WERI-Rb-1 (cell line): ENCODE measurements around the gene FAS.

Experiments
- DNase-seq: peaks from one replicate; pipeline ENCODE4 v3.0.0-alpha.2; 2020
- H3K27ac ChIP-seq: fragments of 250-450 bp; sonication (Bioruptor Pico); 2 replicates; pipeline ENCODE4 v1.5.1; 2020; ENCODE audit warnings: mild to moderate bottlenecking, moderate library complexity
- H3K27me3 ChIP-seq: fragments of 250-450 bp; sonication (Bioruptor Pico); 2 replicates; pipeline ENCODE4 v1.5.1; 2021; ENCODE audit warnings: mild to moderate bottlenecking, low read depth, moderate library complexity; ENCODE audit not compliant: insufficient read depth, severe bottlenecking
- H3K36me3 ChIP-seq: fragments of 250-450 bp; sonication (Bioruptor Pico); 2 replicates; pipeline ENCODE4 v1.5.1; 2020; ENCODE audit warnings: mild to moderate bottlenecking, moderate library complexity
- H3K4me3 ChIP-seq: 2 replicates; pipeline ENCODE4 v1.5.1; 2011; ENCODE audit warnings: low read depth, mild to moderate bottlenecking, control low read depth, low read length
- H3K9me3 ChIP-seq: fragments of 250-450 bp; sonication (Bioruptor Pico); 2 replicates; pipeline ENCODE4 v1.5.1; 2021; ENCODE audit warnings: mild to moderate bottlenecking, moderate library complexity; ENCODE audit not compliant: severe bottlenecking
- TF ChIP-seq, protein P1 (sequence below): IDR thresholded peaks from 2 replicates; pipeline ENCODE4 v1.5.1; 2011; ENCODE audit warnings: low read depth, mild to moderate bottlenecking, control low read depth, inconsistent platforms, low read length

FAS gene

DNA sequence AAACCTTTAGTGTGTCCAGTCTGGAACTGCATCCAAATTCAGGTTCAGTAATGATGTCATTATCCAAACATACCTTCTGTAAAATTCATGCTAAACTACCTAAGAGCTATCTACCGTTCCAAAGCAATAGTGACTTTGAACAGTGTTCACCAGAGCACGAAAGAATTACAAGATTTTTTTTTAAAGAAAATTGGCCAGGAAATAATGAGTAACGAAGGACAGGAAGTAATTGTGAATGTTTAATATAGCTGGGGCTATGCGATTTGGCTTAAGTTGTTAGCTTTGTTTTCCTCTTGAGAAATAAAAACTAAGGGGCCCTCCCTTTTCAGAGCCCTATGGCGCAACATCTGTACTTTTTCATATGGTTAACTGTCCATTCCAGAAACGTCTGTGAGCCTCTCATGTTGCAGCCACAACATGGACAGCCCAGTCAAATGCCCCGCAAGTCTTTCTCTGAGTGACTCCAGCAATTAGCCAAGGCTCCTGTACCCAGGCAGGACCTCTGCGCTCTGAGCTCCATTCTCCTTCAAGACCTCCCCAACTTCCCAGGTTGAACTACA, 694 bp upstream of the FAS start:
- Histone ChIP-seq H3K9me3 (no peaks in the 10 kb centered on the region), H3K4me3 (no peak overlapping the region), H3K27ac (no peak overlapping the region), H3K36me3 (no peaks in the 10 kb centered on the region), H3K27me3 (no peaks in the 10 kb centered on the region)
- TF ChIP-seq, protein P1, sequence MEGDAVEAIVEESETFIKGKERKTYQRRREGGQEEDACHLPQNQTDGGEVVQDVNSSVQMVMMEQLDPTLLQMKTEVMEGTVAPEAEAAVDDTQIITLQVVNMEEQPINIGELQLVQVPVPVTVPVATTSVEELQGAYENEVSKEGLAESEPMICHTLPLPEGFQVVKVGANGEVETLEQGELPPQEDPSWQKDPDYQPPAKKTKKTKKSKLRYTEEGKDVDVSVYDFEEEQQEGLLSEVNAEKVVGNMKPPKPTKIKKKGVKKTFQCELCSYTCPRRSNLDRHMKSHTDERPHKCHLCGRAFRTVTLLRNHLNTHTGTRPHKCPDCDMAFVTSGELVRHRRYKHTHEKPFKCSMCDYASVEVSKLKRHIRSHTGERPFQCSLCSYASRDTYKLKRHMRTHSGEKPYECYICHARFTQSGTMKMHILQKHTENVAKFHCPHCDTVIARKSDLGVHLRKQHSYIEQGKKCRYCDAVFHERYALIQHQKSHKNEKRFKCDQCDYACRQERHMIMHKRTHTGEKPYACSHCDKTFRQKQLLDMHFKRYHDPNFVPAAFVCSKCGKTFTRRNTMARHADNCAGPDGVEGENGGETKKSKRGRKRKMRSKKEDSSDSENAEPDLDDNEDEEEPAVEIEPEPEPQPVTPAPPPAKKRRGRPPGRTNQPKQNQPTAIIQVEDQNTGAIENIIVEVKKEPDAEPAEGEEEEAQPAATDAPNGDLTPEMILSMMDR, result no peak
- no peak for DNase-seq

DNA sequence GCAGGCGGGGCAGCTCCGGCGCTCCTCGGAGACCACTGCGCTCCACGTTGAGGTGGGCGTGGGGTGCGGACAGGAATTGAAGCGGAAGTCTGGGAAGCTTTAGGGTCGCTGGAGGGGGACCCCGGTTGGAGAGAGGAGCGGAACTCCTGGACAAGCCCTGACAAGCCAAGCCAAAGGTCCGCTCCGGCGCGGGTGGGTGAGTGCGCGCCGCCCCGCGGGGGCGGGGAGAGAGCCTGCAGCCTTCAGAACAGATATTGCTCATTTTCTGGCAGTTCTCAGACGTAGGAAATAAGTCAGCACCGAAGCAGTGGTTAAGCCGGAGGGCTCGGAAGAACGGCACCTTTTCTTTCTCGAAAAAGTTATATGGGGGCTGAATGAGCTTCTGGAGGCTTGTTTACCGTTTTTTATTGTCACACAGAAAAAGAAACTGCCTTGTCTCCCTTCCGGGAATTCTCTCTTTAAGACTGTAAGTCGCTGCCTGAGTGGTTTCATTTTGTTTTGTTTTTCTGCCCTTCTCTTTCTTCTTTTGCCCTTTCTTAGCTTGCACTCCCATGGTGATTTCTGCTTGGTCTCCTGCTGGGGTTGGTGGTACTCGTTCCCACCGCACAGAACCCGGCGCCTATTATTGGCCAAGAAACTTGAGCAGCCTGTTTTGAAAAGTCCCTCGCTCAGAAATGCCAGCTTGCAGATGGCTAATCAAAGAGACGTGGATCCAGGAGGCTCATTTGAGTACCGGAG, 732 bp downstream of the FAS start:
- peak; percentile 56 for DNase-seq
- TF ChIP-seq, protein P1, result no peak; the same call in 1 of the 2 replicates
- no peaks in the 10 kb centered on the region for H3K36me3 ChIP-seq
- H3K9me3 ChIP-seq, result no peaks in the 10 kb centered on the region
- H3K27ac ChIP-seq, result peak overlapping the region; percentile 35
- no peaks in the 10 kb centered on the region for H3K27me3 ChIP-seq
- peak overlapping the region; percentile 86 for H3K4me3 ChIP-seq

DNA sequence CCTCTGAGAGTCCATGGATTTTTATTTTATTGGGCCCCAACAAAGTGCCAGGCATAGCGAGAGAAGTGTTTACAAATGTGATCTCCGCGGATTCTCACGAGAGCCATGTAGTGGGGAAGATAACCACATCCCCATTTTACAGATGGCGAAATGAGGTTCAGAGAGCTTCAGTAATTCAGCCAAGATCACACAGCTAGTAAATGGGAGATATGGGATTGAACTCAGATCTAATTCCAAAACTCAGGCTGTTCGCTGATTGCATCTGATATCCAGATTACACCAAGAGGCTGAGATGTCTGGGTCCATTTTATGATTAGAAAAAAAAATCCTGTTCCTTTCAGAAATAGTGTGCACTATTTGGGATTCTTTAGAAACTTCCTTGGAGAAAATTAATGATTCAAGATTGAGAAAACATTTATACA, 1.3 kb downstream of the FAS start:
- Histone ChIP-seq H3K27ac (peak overlapping the region; percentile 35; the same call in 1 of the 2 replicates), H3K36me3 (no peaks in the 10 kb centered on the region), H3K27me3 (no peaks in the 10 kb centered on the region), H3K9me3 (no peaks in the 10 kb centered on the region), H3K4me3 (peak overlapping the region; percentile 86)
- no peak for DNase-seq
- TF ChIP-seq, protein P1, result no peak

DNA sequence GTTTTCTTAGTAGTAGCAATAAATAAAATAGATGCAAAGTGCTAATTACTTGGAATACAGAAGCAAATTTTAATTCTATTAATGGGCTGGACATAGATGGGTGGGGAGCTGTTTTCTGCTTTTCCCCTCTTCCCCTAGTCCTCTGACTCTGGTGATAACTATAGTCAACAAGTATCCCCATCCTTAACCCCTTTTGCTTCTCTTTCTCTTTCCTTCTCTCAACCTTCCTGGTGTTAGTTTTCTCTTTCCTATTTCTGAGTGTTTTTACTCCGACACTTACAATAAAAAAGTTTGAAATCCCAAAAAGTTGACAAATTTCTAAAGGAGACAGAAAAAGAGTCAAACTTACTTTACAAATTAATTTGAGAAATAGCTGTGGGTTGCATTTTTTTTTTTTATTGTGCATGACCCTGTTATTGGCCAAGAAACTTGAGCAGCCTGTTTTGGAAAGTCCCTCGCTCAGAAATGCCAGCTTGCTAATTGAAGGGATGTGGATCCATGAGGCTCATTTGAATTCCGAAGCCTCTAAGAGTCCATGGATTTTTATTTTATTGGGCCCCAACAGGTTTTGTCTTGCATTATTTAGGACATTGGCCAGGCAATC, 2.4 kb downstream of the FAS start:
- Histone ChIP-seq H3K36me3 (no peaks in the 10 kb centered on the region), H3K9me3 (no peaks in the 10 kb centered on the region), H3K27ac (no peak overlapping the region), H3K27me3 (no peaks in the 10 kb centered on the region), H3K4me3 (no peak overlapping the region)
- no peak for DNase-seq
- TF ChIP-seq, protein P1, result no peak

DNA sequence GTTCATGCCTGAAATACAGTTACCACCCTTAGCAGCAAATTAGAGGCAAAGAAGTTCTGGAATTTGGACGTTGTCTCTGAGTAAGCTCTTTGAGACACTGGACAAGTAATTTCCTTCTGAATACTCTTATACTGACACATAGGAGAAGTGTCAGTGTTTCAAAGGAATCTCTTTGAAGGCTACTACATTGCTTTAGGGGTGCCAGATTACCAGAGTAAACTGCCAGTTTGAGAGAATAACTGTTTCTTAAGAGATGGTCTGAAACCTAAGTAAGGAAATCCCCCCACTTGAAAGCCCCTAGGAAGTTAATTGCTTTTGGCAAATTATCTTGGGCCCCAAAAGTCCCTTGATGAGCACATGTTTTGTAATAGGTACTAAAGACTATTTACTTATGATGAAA, 3.4 kb downstream of the FAS start:
- TF ChIP-seq, protein P1, result no peak
- Histone ChIP-seq H3K27me3 (no peaks in the 10 kb centered on the region), H3K36me3 (no peaks in the 10 kb centered on the region), H3K9me3 (no peaks in the 10 kb centered on the region), H3K27ac (no peak overlapping the region), H3K4me3 (no peak overlapping the region)
- no peak for DNase-seq
